Suppressor macrophage (primary cell): ENCODE results near the gene PALS1.
A peak's percentile ranks its signal among the peaks of the same experiment; 100 is the strongest.
"Not testable (repeated sequence)": the region's sequence is repeated elsewhere in the genome, so short reads cannot be mapped to it uniquely, and the experiment has no call there.

Experiments
- DNase-seq, 4 experiments: peaks; one replicate each; pipeline ENCODE4 v3.0.0-alpha.2; 2020 to 2022

The PALS1 gene

DNA sequence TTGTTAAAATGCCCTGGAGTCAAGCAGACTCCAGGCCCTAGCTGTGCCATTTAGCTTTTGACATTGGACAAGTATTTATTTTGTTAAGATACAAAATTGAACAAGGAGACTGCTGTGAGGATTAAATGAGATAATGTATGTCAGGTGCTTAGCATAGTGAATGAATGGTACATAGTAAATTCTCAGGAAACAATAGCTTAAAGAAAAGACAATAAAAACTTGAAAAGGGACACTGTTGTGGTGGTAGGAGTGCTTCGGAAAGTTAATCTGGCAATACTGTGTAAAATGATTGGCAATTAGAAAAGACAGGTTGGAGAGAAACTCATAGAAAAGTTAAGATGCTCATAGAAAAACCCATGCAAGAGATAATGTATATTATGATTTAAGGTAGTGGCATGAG is 19.7 kb downstream of the PALS1 start:
- no peak for DNase-seq

GRCh38 chr14:67263499-67264149 is 22.4 kb downstream of the PALS1 start:
- DNase-seq = no peak

DNA sequence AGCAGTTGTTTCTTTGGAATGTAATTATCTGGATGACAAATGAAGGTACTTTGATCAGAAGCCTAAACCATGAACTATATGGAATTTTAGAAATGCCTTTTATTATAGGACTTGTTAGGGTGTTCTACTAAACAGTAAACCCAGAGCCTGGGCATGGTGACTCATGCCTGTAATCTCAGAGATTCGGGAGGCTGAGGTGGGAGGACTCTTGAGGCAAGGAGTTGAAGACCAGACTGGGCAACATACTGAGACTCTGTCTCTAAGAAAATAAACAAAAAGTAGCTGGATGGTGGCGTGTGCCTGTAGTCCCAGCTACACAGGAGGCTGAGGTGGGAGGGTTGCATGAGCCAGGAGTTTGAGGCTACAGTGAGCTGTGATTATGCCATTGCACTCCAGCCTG is 23.9 kb downstream of the PALS1 start:
- no peak for DNase-seq

GRCh38 chr14:67267576-67268328 is 26.5 kb downstream of the PALS1 start:
- peak in 2 of 4 experiments; percentile 13 to 33 for DNase-seq

DNA sequence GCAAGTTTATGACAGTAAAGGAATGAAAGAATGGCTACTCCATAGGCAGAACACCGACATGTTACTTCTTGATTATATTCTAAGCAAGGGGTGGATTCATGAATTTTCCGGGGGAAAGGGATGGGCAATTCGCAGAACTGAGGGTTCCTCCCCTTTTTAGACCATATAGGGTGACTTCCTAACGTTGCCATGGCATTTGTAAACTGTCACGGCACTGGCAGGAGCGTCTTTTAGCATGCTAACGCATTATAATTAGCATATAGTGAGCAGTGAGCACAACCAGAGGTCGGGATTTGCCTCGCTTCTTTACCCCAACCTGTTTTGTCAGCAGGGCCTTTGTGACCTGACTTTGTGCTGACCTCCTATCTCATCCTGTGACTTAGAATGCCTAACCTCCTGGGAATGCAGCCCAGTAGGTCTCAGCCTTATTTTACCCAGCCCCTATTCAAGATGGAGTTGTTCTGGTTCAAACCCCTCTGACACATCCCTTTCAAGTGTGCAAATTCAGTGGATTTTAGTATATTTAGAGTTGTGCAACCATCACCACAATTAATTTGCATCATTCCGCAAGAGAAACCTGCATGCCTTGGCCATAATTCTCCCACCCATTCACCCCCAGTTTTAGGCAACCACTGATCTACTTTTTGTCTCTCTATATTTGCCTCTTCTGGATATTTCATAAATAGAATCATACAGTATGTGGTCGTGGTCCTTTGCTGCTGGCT is 27.4 kb downstream of the PALS1 start:
- DNase-seq = no peak

GRCh38 chr14:67269298-67270060 is 28.2 kb downstream of the PALS1 start:
- DNase-seq = peak; percentile 18 to 72 (median 38)

DNA sequence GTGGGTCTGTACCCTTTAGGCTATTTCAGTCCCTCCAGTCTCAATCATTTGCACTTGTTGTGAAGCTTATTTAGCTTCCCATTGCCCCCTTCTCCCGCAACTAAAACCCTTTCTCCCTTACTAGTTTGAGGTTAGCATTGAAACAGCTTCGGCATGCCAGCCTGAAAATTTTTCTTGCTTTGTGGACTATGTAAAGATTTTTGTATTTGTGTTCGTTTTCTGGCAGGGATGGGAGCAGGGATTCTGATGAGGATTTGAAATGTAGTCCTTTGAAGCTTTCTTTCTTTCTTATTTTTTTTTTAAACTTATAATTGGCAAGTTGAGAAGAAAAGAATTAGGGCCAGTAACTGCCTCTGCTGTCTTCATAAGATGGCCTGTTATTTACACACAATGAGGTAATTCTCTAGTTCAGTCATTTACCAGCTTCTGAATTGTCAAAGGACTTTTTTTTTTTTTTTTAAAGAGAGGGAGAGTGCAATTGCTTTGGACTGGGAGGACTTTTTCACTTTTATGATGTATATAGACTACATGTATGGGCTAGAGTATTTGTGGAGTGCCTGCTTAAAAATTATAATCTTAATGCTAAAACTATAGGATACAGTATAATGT is 29.0 kb downstream of the PALS1 start:
- DNase-seq = no peak

- DNase-seq = no peak
These were observed 29.7 kb downstream of the PALS1 start for GRCh38 chr14:67270933-67271332.

GRCh38 chr14:67273281-67273680 is 32.0 kb downstream of the PALS1 start:
- not testable (repeated sequence) for DNase-seq

GRCh38 chr14:67276131-67276530 is 34.9 kb downstream of the PALS1 start:
- DNase-seq = peak in 1 of 4 experiments; percentile 14

GRCh38 chr14:67280506-67280905 is 39.3 kb downstream of the PALS1 start:
- no peak for DNase-seq

- peak in 2 of 4 experiments; percentile 61 to 74 for DNase-seq
These were observed 44.7 kb downstream of the PALS1 start for GRCh38 chr14:67285876-67286452.
